ENCODE results near the gene PRCC. TPM values are rescaled to one million over a fixed set of nuclear protein-coding genes. Genes with fewer than 3 reads are reported as not detected.
A peak's percentile ranks its signal among the peaks of the same experiment; 100 is the strongest.
"Not testable (repeated sequence)": the region's sequence is repeated elsewhere in the genome, so short reads cannot be mapped to it uniquely, and the experiment has no call there.

Gene PRCC
- total RNA-seq, 1 donor from 2014 or later = 16.3 TPM

- no peaks in the 10 kb centered on the region for H3K27me3 ChIP-seq
- no peaks in the 10 kb centered on the region for H3K9me3 ChIP-seq
- no peak overlapping the region for H3K27ac ChIP-seq
- H3K4me3 ChIP-seq = no peak overlapping the region
- intact Hi-C loops (cut with DNase I) = loop anchor here (10.0 kb wide), 1 partner anchor 374 kb away; the partner anchor contains the start of gene ETV3
- no peaks in the 10 kb centered on the region for H3K36me3 ChIP-seq
- H3K4me1 ChIP-seq = no peaks in the 10 kb centered on the region
- DNase-seq (ENCODE audit: low spot score in 2 of 2) = no peak
- TF ChIP-seq CTCF (IDR thresholded peaks at IDR 0.05) = no peak
Observed at GRCh38 chr1:156760796-156761104, 6.6 kb upstream of the PRCC start.

GRCh38 chr1:156765136-156765535 is 2.2 kb upstream of the PRCC start:
- DNase-seq (ENCODE audit: low spot score in 2 of 2); H3K9me3 ChIP-seq; H3K4me3 ChIP-seq; H3K36me3 ChIP-seq; H3K27me3 ChIP-seq; H3K27ac ChIP-seq: not testable (repeated sequence)
- intact Hi-C loops (cut with DNase I) = loop anchor here (5.0 to 10.0 kb wide), 2 partner anchors 58 to 370 kb away; partner anchors contain the start of genes CRABP2 and ETV3
- H3K4me1 ChIP-seq = peaks cover 0 to 16% of the 10 kb centered on the region in 2 donors

- Histone ChIP-seq H3K36me3 (no peaks in the 10 kb centered on the region), H3K4me3 (peak overlapping the region in 1 of 2 donors; percentile 80), H3K27me3 (no peaks in the 10 kb centered on the region), H3K9me3 (no peaks in the 10 kb centered on the region), H3K4me1 (peaks cover 0 to 21% of the 10 kb centered on the region in 2 donors), H3K27ac (no peak overlapping the region)
- TF ChIP-seq CTCF (IDR thresholded peaks at IDR 0.05) = no peak
- intact Hi-C loops (cut with DNase I) = loop anchor here (2.0 to 10.0 kb wide), 3 partner anchors 58 to 427 kb away; partner anchors contain the start of genes CCT3, CRABP2, ETV3 and TSACC
- no peak for DNase-seq (ENCODE audit: low spot score in 2 of 2)
Observed at GRCh38 chr1:156765666-156766065, 1.7 kb upstream of the PRCC start.

GRCh38 chr1:156766298-156767100 is 836 bp upstream of the PRCC start:
- no peak for DNase-seq (ENCODE audit: low spot score in 2 of 2)
- Histone ChIP-seq H3K4me3 (peak overlapping the region; percentile 58 to 80), H3K36me3 (no peaks in the 10 kb centered on the region), H3K27ac (peak overlapping the region; percentile 75 to 86), H3K27me3 (no peaks in the 10 kb centered on the region), H3K4me1 (peaks cover 0 to 28% of the 10 kb centered on the region in 2 donors), H3K9me3 (no peaks in the 10 kb centered on the region)
- TF ChIP-seq CTCF (IDR thresholded peaks at IDR 0.05) = no peak
- intact Hi-C loops (cut with DNase I) = loop anchor here (1.0 to 10.0 kb wide), 6 partner anchors 15 to 428 kb away; partner anchors contain the start of genes CCT3, CRABP2, ETV3 and HDGF

- Histone ChIP-seq H3K27me3 (no peaks in the 10 kb centered on the region), H3K4me3 (peak overlapping the region; percentile 78 to 97), H3K27ac (peak overlapping the region; percentile 90 to 96), H3K36me3 (no peaks in the 10 kb centered on the region), H3K4me1 (peaks cover 0 to 32% of the 10 kb centered on the region in 2 donors), H3K9me3 (no peaks in the 10 kb centered on the region)
- intact Hi-C loops (cut with DNase I) = loop anchor here (1.0 to 10.0 kb wide), 6 partner anchors 17 to 429 kb away; partner anchors contain the start of genes CCT3, CRABP2, ETV3 and HDGF
- no peak for TF ChIP-seq CTCF (IDR thresholded peaks at IDR 0.05)
- DNase-seq (ENCODE audit: low spot score in 2 of 2) = peak in 1 of 2 donors; percentile 75
Observed at GRCh38 chr1:156767879-156768604, 707 bp downstream of the PRCC start.
